IPS-11a (cell line): ENCODE data around the gene STAT5B.
"Not testable (repeated sequence)": the region's sequence is repeated elsewhere in the genome, so short reads cannot be mapped to it uniquely, and the experiment has no call there.

ENCODE experiments used
- H3K4me3 ChIP-seq: one replicate; pipeline ENCODE4 v1.5.1; 2013; ENCODE audit warnings: low read depth, low read length, control low read depth

Gene STAT5B

DNA sequence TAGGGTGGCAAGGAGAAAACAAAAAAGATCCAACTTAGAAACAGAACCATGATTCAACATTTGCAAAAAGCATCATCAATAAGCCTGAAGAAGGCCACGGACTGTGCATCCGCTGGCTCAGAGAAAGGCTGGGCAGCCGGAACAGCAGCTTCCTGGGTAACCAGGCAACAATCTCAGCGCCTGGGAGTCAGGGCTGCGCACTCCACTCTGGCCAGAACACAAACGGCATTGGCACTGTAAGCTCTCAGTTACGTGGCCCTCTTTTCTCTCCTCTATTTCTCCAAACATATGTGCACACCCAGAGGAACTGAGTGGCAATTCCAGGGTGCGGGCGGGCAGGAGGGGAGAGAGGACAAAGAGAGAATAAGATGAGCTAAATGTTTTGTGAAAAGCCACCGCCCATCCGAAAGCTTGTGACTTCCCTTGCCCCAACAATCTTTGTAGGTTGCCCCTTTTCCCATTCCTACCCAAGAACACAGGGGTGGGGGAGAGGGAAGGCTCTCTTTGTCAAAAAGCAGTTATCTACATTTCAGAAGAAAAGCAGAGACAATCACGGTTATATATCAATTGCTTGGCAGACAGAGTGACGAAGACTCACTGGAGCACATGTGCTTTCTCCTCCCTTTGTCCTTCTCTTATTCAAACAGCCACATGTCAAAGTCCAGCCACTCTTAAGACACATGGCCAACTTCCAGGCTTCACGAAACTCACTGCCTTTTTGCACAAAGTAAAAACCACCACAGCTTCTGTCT, 75.3 kb downstream of the STAT5B start:
- no peak overlapping the region for H3K4me3 ChIP-seq

DNA sequence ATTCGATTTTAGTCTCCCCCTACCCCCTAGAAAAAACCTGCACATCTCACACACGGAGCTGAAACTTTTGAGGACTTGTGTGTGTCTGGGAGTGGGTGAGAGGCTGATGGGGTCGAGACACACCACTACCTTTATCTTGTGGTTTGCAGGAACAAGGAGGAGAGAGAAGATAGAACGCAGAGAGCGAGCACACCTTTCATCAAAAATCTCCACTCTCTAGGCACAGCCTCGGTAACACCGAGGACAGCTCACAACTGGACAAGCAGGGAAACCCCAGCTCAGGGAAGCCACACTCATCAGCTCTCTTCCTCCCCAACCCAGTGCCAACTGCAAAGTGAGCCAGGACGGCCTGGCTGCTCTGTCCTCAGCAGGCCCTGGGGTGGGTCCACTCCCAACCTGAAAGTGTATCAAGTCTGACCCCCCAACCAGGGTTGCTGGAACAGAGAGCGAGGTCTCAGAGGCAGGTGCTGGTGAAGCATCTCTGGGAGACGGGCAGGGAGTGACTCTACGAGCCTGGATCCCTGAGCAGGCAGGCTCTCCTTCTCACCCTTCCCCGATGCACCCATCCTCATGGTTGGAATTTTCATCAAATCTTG, 76.7 kb downstream of the STAT5B start:
- no peak overlapping the region for H3K4me3 ChIP-seq

DNA sequence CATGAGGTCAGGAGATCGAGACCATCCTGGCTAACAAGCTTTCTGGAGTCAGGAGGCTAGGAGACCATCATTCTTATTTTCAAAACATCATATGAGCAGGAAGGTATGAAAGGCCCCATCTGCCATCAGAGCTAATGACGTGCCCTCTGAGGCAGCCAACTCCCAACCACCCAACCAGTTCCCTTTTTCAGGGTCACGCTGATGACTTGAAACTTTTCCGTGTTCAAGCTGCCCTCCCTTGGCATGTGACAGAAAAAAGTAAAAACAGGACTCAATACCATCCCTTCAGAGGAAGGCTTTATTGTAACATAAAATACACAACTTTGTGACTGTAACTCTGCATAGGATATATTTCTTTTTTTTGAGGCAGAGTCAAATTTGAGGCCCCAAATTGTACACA, 77.3 kb downstream of the STAT5B start:
- no peak overlapping the region for H3K4me3 ChIP-seq

DNA sequence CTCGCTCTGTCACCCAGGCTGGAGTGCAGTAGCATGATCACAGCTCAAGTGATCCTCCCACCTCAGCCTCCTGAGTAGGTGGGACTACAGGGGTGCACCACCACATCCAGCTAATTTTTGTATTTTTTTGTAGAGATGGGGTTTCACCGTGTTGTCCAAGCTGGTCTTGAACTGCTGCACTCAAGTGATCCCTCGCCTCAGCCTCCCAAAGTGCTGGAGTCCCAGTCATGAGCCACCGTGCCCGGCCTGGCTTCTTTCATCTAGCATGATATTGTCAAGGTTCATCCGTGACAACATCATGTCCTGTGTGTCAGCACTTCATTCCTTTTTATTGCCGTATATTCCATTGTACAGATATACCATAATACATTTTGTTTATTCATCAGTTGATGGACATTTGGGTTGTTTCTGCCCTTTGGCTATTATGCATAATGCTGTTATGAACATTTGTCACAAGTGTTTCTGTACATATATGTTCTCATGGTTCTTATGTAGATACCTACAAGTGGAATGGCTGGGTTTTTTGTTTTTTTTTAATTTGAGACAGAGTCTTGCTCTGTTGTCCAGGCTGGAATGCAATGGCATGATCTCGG, 78.5 kb downstream of the STAT5B start:
- no peak overlapping the region for H3K4me3 ChIP-seq

DNA sequence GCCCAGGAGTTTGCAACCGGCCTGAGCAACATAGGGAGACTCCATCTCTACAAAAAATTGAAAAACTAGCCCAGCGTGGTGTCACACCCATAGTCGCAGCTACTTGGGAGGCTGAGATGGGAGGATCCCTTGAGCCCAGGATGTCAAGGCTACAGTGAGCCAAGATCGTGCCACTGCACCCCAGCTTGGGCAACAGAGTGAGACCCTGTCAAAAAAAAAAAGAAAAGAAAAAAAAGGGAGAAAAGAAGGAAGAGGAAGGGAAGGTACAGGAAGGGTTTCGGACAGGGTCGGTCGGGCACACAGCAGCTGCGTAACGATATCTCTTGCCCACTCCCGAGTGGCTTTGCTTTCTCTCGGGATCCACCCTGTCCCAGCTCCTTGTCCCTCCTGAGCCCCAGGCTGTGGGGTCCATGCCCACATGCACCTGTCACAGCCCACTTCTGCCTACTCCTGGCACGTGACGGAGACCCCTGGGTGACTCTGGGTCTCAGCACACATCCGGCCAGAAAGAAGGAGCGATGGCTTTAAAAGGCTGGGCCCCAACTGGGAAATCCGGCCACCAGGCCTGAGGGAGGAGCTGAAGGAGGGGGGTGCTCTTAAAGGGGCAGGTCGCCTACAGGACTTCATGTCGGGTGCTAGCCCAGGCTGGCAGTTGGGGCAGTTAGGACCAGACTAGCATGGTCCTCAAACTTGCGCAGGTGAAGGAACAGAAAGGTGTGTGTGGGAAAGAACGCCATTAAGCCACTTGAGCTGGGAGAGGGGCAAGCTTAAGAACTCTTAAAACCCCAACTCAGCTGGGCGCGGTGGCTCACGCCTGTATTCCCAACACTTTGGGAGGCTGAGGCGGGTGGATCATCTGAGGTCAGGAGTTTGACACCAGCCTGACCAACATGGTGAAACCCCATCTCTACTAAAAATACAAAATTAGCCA, 82.0 kb downstream of the STAT5B start, which contains the start of gene GHDC:
Gene GHDC (minus strand): TSS at position 526 of the 931 bp plus-strand sequence. CDS start 913 bp downstream, outside the sequence.
- no peak within 1 kb of the TSS for H3K4me3 ChIP-seq

DNA sequence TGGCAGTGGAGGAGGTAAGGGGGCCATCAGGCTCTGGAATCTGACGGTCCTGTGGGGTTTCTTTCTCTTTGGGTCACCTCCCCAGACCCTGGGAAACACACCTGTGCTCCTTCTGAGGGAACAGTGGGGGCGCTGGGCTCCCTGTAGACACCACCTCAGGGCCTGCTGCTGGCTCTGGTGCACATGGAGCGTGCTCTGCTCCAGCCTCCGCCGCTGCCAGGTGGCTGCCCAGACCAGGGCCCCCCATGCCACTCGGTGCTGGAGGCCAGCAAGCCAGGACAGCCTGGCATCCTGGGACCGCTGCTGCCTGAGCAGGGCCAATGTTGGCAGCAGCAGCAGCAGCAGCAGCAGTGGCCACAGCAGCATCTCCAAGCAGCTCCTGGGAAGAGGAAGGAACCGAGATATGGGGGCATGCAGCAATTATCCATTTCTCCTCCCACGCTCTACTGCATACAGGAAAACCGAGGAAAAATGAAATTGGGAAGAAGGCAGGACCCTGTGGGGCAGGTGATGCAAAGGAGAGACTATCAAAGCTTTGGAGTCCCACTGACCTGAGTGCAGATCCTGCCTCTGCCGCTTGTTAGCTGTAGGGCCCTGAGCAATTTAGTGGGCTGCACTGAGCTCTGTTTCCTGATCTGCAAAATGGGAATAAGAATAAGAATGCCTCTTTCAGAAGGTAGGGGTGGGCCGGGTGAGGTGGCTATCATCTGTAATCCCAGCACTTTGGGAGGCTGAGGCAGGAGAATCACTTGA, 82.8 kb downstream of the STAT5B start:
- no peak overlapping the region for H3K4me3 ChIP-seq

DNA sequence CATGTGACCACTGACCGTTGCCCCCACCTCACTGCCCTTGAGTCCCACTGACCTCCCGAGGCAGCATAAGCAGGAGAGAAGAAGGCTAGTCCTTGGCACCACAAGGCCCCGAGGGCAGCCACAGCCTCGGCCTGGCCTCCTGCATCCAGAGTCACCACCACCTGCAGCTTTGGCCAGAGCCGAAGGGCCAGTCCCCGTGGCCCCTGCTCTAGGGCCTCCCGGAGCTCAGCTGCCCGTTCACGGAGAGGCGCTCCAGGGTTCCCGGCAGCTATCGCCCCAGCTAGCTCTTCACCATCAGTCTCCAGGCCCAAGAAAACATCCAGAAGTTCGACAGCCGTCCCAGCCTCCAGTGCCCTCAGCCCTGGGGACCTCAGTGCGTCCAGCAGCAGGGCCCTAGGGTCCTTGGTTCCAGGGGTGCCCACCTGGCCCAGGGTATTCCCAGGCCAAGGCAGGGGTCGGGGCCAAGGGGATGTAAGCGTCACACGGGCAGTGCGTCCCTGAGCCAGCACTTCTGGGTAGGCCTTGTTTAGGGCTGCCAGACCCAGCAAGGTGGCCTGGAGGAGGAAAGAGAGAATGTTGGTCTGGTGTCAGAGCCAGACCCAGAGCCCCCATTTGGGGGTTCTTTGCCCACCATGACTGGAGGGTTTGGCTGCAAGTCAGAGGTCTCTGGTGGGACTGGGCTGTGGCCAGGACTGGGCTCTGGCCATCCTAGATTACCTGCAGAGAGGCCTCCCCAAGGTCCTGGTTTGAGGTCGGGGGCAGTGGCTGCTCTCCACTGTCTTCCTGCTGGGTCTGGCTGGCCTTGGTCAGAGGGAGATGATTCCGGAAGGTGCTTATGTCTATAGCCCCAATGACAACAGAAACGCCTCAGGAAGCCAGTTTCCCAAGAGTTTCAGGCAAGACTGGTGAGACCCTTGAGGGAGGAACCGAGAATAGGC, 83.7 kb downstream of the STAT5B start:
- no peak overlapping the region for H3K4me3 ChIP-seq

DNA sequence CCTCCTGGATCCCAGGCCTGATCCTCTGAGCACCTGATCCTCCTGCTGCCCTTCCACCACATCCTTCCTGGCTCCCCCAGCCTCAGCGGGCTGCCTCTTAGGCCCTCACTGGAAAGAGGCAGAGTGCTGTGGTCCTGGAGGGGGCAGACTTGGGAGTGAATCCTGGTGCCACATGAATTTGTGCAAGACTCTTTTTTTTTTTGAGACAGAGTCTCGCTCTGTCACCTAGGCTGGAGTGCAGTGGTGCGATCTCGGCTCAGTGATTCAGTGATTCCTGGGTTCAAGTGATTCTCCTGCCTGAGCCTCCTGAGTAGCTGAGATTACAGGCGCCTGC, 84.9 kb downstream of the STAT5B start:
- H3K4me3 ChIP-seq, result no peak overlapping the region

DNA sequence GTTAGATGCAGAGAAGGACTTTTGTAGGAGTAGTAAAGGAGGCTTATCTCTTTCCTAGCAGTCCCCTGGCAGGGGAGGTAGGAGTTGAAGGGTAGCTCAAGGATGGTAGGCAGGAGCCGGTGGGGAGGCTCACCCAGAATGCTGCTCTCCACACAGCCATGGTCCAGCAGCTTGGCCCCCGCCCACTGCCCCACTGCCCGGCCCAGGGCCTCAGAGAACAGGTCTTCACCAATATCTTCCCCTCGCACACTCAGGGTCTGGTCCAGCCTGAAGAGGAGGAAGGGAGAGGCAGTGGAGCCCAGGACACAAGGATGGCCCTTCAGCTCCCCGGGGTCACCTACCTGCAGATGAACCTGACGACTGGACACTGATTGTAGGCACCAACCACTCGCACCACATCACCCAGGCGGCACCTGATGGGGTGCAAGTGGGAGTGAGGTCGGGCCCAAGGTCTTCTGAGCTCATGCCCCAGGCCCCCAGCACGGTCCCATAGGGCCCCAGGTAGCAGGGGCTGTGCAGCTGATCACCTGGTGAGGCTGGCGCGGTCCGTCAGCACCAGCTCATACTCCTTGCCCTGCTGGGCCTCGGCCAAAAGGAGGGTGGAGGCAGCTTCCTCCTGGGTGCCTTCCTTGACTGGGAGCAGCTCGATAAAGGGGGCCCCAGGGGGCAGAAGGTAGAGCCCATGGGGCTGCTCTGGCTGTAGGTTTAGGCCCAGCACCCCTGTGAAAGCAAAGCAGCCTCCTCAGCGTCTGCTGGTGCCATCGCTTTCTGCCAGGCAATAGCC, 85.5 kb downstream of the STAT5B start:
- no peak overlapping the region for H3K4me3 ChIP-seq

DNA sequence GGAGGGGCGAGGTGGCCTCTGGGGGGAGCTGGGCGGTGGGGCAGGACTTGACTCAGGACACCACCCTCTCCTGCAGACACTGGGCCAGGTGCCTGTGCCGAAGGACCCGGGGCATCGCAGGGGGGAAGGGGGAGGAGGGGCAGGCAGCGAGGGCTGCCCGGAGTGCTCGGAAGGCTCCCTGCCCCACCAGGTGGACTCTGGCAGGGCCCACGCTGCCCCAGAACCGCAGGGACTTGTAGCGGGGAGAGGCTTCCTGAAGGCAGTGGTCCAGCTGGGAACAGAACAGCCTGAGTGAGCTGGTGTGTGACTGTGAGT, 86.6 kb downstream of the STAT5B start:
- H3K4me3 ChIP-seq, result no peak overlapping the region

DNA sequence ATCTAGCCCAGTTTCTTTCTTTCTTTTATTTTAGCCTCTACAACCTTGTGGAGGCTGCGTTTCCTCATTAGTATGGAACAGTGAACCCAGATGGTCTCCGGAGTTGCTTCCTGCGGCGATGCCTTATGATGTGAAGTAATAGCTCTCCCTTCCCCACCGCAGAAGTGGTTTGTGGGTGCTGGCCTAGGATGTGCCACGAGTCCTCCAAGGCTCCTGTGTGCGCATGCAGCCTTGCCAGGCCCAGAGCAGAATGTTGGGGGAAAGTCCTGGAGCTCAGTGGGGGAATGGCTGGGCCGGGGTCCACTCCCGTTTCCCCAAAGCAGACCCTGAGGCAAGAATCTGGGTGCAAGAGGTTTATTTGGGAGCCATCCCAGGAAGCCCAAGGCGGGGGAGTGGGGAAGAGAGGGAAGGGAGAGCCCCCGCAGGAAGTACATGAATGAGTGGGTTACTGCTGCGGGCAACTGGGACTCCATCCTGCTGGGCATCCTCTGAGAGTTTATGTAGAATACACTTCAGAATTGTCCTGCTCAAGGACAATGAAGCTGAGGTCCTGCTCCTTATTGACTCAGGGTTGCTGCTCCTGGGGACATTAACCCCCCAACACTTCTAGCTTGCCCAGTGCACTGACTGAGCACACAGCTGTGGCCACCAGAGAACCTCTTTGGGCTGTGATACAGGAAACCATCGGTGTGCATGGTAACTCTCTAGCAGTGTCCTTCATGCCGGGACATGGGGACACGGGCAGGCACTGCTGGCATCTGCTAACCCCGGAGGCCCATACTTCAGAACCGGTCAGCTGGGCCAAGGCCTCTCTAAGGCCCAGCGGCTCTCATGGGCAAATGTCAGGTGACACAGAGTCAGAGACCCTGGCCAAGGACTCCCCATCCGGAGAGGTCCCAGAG, 87.2 kb downstream of the STAT5B start:
- H3K4me3 ChIP-seq, result no peak overlapping the region

DNA sequence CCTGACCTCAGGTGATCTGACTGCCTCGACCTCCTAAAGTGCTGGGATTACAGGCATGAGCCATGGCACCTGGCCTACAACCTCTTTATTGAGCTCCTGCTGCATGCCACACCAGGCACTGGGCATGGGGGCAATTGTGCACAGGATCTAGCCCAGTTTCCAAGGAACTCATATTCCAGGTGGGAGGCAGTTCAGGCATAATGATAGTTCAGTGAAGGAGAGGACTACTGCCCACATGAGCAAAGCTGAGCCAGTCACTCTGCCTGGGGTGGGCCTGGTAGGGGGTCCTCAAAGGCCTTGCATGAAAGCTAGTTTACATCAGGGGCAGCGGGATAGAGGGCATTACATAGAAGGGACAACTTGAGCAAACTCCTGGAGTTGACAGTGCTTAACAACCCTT, 88.4 kb downstream of the STAT5B start:
- H3K4me3 ChIP-seq, result no peak overlapping the region

DNA sequence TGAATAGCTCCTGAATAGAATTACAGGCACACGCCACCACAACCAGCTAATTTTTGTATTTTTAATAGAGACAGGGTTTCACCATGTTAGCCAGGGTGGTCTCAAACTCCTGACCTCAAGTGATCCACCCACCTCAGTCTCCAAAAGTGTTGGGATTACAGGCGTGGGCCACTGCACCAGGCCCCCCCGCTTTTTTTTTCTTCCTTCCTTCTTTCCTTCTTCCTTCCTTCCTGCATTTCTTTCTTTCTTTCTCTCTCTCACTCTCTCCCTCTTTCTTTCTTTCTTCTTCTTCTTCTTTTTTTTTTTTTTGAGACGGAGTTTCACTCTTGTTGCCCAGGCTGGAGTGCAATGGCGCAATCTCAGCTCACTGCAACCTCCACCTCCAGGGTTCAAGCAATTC, 90.0 kb downstream of the STAT5B start:
- not testable (repeated sequence) for H3K4me3 ChIP-seq

DNA sequence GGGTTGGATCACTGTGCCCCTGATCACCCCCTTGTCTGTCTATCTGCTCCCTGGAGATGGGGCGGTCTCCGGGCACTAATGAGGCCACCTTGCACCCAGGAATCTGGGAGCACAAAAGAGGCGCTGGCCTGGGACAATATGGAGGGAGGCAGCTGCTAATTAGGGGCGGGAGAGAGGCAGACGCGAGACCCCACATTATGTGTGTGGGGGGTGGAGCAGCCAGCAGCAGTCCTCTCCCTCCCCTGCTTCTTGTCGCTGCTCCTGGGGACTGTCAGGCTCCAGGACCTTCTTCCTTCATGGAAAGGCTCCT, 90.6 kb downstream of the STAT5B start:
- H3K4me3 ChIP-seq, result no peak overlapping the region

DNA sequence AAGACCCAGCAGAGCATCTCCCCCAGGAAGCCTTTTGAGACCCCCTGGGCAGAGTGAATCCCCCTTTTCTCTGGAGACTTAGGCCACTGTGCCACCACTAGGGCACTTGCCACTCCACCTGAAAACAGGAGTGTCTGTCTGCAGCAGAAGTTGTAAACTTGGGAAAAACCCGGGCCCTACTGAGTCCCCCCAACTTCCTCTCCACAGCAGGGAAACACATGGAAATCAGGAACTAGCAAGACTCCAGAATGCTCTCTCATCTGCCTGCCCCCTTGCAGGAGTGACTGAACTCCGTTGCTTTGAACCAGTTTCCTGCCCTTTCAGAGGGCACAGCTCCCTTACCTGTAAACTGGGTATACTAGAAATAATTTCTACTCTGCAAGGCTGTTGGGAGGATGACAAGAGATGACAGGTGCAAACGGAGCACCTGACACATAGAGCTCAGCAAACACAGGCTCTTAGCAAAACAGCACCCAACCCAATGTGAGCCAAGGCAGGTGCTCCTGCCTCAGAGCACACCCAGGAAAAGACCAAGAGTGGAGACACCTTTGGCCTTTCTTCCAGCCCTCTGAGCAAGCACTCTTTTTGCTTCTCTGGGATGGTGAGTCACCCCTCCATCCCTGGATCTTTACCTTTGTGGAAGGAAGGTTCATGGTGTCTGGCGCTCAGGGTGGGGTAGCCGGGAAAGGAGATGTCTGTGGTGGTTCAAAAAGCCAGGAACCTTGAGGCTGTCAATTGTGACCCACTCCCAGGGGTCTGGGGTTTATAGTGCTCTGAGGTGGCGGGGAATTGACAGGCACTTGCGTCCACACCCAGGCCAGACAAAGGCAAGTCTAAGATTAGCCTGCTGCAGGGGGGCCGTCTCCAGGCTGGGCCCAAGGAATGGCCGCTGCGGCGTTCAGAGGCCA, 91.2 kb downstream of the STAT5B start, which contains the start of gene HCRT:
Gene HCRT (minus strand): TSS at position 740 of the 908 bp plus-strand sequence. CDS start 87 bp downstream, at position 653.
- no peak within 1 kb of the TSS for H3K4me3 ChIP-seq

DNA sequence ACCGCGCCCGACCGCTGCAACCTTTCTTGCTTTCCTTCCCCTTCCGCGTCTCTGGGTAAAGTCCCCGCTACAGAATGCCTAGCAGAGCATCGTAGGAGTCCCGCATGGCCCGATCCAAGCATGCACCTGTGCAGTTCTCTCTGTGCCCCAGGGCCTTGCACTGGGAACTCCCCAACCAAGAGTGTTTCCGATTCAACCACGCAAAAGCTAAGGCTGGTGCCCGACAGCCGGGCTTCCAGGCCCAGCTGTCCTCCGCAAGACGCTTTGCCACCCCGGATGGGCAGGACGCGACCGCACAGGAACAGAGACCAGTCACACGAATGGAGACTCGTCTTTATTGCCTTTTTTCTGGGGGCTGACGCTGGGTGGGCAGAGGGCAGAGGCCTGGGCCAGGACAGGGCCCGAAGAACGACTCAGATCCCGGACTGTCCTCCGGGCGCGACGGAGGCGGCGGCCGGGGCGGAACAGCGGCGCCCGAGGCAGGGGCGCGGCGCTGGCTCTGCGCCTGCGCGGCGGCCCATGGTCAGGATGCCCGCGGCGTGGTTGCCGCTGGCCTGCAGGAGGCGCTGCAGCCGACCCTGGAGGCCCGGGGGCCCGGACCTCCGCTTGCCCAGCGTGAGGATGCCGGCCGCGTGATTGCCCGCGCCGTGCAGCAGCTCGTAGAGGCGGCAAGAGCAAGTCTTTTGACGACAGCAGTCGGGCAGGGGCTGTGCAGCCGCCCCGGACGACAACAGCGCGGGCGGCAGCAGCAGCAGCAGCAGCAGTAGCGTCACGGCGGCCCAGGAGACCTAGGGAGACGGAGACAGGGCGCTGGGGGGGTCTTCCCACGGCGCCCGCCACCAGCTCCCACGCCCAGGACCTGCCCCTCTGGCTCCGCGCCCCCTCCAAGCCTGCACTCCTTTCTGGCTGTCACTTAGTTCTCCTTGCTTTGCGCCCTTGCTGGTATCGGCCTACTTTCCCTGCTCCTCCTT, 92.2 kb downstream of the STAT5B start:
- peak overlapping the region; percentile 43 for H3K4me3 ChIP-seq
